Memory B cell (primary cell): Measurements from ENCODE around the gene SELPLG.
"Not testable (repeated sequence)": the region's sequence is repeated elsewhere in the genome, so short reads cannot be mapped to it uniquely, and the experiment has no call there.

ENCODE experiments used
- ATAC-seq: fragments of 150-1000 bp; cut with Tn5 transposase; 2 replicates; pipeline ENCODE4 v1.10.0; 2021; ENCODE audit warnings: low read depth, mild to moderate bottlenecking, moderate library complexity
- DNase-seq, 2 donors: peaks; one replicate each; pipeline ENCODE4 v3.0.0; 2022; ENCODE audit warnings: low spot score in 2 of 2
- H3K27ac Mint-ChIP-seq: one replicate; pipeline ENCODE4 v1.8.0; 2022; ENCODE audit warnings: mild to moderate bottlenecking, moderate library complexity, mixed read lengths
- H3K27me3 Mint-ChIP-seq: one replicate; pipeline ENCODE4 v1.8.0; 2022; ENCODE audit warnings: mixed read lengths
- H3K36me3 Mint-ChIP-seq: one replicate; pipeline ENCODE4 v1.8.0; 2022; ENCODE audit warnings: mild to moderate bottlenecking, mixed read lengths
- H3K4me1 Mint-ChIP-seq: one replicate; pipeline ENCODE4 v1.8.0; 2022; ENCODE audit warnings: mixed read lengths
- H3K4me3 Mint-ChIP-seq: one replicate; pipeline ENCODE4 v1.8.0; 2022; ENCODE audit warnings: mild to moderate bottlenecking, moderate library complexity, mixed read lengths
- H3K9me3 Mint-ChIP-seq: one replicate; pipeline ENCODE4 v1.8.0; 2022; ENCODE audit warnings: mixed read lengths

Gene SELPLG

DNA sequence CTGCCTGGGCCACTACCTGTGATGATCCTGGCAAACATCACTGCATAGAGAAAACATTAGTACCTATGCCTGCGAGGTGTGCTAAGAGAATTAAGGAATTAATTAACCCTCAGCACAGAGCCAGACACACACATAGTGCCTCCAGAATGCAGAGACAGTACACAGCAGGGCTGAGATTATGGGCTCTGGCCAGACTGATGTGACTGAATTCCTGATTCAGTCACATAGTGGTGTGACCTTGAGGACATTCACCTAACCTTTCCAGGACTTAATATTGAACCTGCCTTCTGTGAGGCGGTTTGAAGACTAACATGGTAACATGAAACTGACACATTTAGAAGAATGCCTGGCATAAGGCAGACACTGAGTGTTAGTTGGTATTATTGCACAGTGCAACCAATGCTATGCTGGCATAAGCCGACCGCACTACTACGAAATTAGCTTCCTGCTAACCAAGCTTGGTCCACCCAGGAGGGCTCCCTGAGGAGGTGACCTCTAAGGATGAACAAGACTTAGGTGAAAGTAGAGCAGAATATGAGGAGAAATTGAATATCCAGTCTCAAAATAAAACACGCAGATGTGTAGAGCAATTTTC lies 32.0 kb upstream of the SELPLG start:
- Mint-ChIP-seq H3K4me3 (no peak overlapping the region), H3K9me3 (no peaks in the 10 kb centered on the region), H3K4me1 (peaks cover 32% of the 10 kb centered on the region), H3K27me3 (no peaks in the 10 kb centered on the region), H3K36me3 (peaks cover 11% of the 10 kb centered on the region), H3K27ac (peak overlapping the region; percentile 4)
- DNase-seq (no peak), ATAC-seq (no peak)

- DNase-seq = peak; percentile 79 to 80
- peak; percentile 89 for ATAC-seq
- H3K4me3 Mint-ChIP-seq = peak overlapping the region; percentile 68
- no peaks in the 10 kb centered on the region for H3K27me3 Mint-ChIP-seq
- peaks cover 32% of the 10 kb centered on the region for H3K4me1 Mint-ChIP-seq
- peak overlapping the region; percentile 86 for H3K27ac Mint-ChIP-seq
- no peaks in the 10 kb centered on the region for H3K9me3 Mint-ChIP-seq
- peaks cover 10% of the 10 kb centered on the region for H3K36me3 Mint-ChIP-seq
These were observed 30.9 kb upstream of the SELPLG start for GRCh38 chr12:108664338-108665258.

- H3K4me3 Mint-ChIP-seq = peak overlapping the region; percentile 46
- peaks cover 32% of the 10 kb centered on the region for H3K4me1 Mint-ChIP-seq
- H3K27me3 Mint-ChIP-seq = no peaks in the 10 kb centered on the region
- no peaks in the 10 kb centered on the region for H3K9me3 Mint-ChIP-seq
- peak overlapping the region; percentile 86 for H3K27ac Mint-ChIP-seq
- H3K36me3 Mint-ChIP-seq = peaks cover 14% of the 10 kb centered on the region
- DNase-seq = no peak
- ATAC-seq = no peak
These were observed 29.8 kb upstream of the SELPLG start for GRCh38 chr12:108663324-108664015.

- not testable (repeated sequence) for H3K27ac Mint-ChIP-seq, DNase-seq, H3K27me3 Mint-ChIP-seq, H3K4me3 Mint-ChIP-seq, H3K9me3 Mint-ChIP-seq, ATAC-seq
- Mint-ChIP-seq H3K36me3 (peaks cover 31% of the 10 kb centered on the region), H3K4me1 (peaks cover 16% of the 10 kb centered on the region)
These were observed 24.4 kb upstream of the SELPLG start for GRCh38 chr12:108658115-108658514.

DNA sequence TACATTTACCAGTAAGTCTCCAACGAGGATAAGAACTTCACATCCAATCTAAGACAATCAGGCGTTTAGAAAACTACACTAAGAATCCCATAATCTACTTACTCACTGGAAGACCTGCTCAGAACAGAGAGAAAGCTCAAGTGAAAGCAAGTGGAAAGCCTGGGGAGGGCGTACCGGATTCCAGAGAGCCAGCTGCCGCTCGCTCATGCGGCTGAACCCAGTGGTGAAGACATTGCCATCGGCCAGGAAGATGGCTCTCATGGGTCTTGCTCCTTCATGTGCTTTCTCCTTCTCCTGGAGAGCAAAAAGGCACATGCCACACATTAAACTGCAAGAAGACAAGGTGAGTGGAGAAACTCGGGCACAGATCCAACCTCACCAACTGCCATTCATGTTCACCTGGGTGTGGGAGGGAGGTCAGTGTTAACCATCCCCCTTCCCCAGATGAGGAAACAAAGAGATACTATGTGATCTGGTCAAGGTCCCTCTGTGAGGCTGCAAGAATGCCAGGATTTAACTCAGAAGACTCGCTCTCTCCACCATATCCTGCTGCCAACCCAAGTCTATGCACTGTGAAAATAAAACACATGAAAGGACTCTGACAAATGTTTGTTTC lies 23.5 kb upstream of the SELPLG start:
- H3K4me3 Mint-ChIP-seq = no peak overlapping the region
- H3K27ac Mint-ChIP-seq = no peak overlapping the region
- H3K9me3 Mint-ChIP-seq = no peaks in the 10 kb centered on the region
- H3K27me3 Mint-ChIP-seq = no peaks in the 10 kb centered on the region
- H3K4me1 Mint-ChIP-seq = peaks cover 20% of the 10 kb centered on the region
- peaks cover 31% of the 10 kb centered on the region for H3K36me3 Mint-ChIP-seq
- DNase-seq = no peak
- no peak for ATAC-seq

GRCh38 chr12:108656247-108656646 lies 22.6 kb upstream of the SELPLG start:
- not testable (repeated sequence) for H3K9me3 Mint-ChIP-seq, H3K27me3 Mint-ChIP-seq, H3K4me3 Mint-ChIP-seq, ATAC-seq, H3K27ac Mint-ChIP-seq, DNase-seq
- H3K4me1 Mint-ChIP-seq = peaks cover 20% of the 10 kb centered on the region
- H3K36me3 Mint-ChIP-seq = peaks cover 29% of the 10 kb centered on the region

DNA sequence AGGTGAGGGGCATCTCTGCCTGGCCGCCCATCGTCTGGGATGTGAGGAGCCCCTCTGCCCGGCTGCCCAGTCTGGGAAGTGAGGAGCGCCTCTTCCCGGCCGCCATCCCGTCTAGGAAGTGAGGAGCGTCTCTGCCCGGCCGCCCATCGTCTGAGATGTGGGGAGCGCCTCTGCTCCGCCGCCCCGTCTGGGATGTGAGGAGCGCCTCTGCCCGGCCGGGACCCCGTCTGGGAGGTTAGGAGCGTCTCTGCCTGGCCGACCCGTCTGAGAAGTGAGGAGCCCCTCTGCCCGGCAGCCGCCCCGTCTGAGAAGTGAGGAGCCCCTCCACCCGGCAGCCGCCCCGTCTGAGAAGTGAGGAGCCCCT lies 22.1 kb upstream of the SELPLG start:
- H3K27me3 Mint-ChIP-seq, H3K27ac Mint-ChIP-seq, ATAC-seq, DNase-seq, H3K9me3 Mint-ChIP-seq, H3K4me3 Mint-ChIP-seq: not testable (repeated sequence)
- peaks cover 20% of the 10 kb centered on the region for H3K4me1 Mint-ChIP-seq
- peaks cover 31% of the 10 kb centered on the region for H3K36me3 Mint-ChIP-seq

GRCh38 chr12:108654622-108655021 lies 20.9 kb upstream of the SELPLG start:
- H3K27me3 Mint-ChIP-seq, H3K27ac Mint-ChIP-seq, H3K4me3 Mint-ChIP-seq, DNase-seq, H3K9me3 Mint-ChIP-seq, ATAC-seq: not testable (repeated sequence)
- peaks cover 22% of the 10 kb centered on the region for H3K4me1 Mint-ChIP-seq
- H3K36me3 Mint-ChIP-seq = peaks cover 33% of the 10 kb centered on the region

DNA sequence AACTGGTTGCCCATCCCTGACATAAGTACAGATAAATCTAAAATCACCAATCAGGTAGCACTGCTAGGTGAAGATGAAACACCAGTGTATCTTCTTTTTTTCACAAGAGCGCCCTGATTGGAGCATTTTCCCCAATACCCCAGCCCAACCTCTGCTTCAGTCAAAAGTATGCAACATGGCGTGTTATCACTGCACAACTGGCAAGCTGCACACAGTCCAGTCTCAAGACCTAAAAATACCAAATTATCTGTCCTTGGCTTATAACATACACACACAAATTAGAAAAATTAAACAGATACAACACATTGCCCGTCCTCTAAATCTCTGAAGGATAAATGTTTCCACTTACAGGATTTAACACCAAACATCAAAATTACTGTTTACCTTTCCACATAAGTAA lies 20.2 kb upstream of the SELPLG start:
- Mint-ChIP-seq H3K36me3 (peaks cover 37% of the 10 kb centered on the region), H3K4me1 (peaks cover 25% of the 10 kb centered on the region), H3K27me3 (no peaks in the 10 kb centered on the region), H3K9me3 (no peaks in the 10 kb centered on the region), H3K27ac (no peak overlapping the region), H3K4me3 (no peak overlapping the region)
- no peak for DNase-seq
- no peak for ATAC-seq

- peak overlapping the region; percentile 32 for H3K27ac Mint-ChIP-seq
- DNase-seq = no peak
- H3K9me3 Mint-ChIP-seq = no peaks in the 10 kb centered on the region
- ATAC-seq = no peak
- no peaks in the 10 kb centered on the region for H3K27me3 Mint-ChIP-seq
- peaks cover 25% of the 10 kb centered on the region for H3K4me1 Mint-ChIP-seq
- no peak overlapping the region for H3K4me3 Mint-ChIP-seq
- H3K36me3 Mint-ChIP-seq = peaks cover 33% of the 10 kb centered on the region
These were observed 19.4 kb upstream of the SELPLG start for GRCh38 chr12:108653082-108653516.

DNA sequence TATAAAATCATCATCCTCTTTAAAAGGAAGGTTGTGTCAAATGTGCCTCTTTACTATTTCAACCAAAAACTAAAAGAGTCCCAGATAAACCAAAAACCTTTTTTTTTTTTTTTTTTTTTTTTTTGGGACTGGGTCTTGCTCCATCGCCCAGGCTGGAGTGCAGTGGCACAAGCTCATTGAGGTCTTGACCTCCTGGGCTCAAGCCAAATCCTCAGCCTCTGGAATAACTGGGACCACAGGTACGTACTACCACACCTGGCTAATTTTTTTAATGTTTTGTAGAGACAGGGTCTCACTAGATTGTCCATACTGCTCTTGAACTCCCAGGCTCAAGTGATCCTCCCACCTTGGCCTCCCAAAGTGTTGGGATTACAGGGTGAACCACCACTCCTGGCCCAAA lies 16.4 kb upstream of the SELPLG start:
- Mint-ChIP-seq H3K4me1 (peaks cover 43% of the 10 kb centered on the region), H3K36me3 (peaks cover 28% of the 10 kb centered on the region), H3K4me3 (no peak overlapping the region), H3K9me3 (no peaks in the 10 kb centered on the region), H3K27ac (no peak overlapping the region), H3K27me3 (no peaks in the 10 kb centered on the region)
- no peak for ATAC-seq
- no peak for DNase-seq

GRCh38 chr12:108649669-108650068 lies 16.0 kb upstream of the SELPLG start:
- DNase-seq (no peak), ATAC-seq (no peak)
- Mint-ChIP-seq H3K4me3 (no peak overlapping the region), H3K36me3 (peaks cover 31% of the 10 kb centered on the region), H3K27me3 (no peaks in the 10 kb centered on the region), H3K9me3 (no peaks in the 10 kb centered on the region), H3K4me1 (peaks cover 43% of the 10 kb centered on the region), H3K27ac (peak overlapping the region; percentile 83)

- no peaks in the 10 kb centered on the region for H3K9me3 Mint-ChIP-seq
- ATAC-seq (no peak), DNase-seq (no peak)
- no peaks in the 10 kb centered on the region for H3K27me3 Mint-ChIP-seq
- H3K4me3 Mint-ChIP-seq = no peak overlapping the region
- H3K36me3 Mint-ChIP-seq = peaks cover 33% of the 10 kb centered on the region
- peaks cover 42% of the 10 kb centered on the region for H3K4me1 Mint-ChIP-seq
- H3K27ac Mint-ChIP-seq = peak overlapping the region; percentile 83
These were observed 15.4 kb upstream of the SELPLG start for GRCh38 chr12:108649126-108649525.

GRCh38 chr12:108648371-108648770 lies 14.7 kb upstream of the SELPLG start:
- DNase-seq = no peak
- Mint-ChIP-seq H3K36me3 (peaks cover 35% of the 10 kb centered on the region), H3K4me1 (peaks cover 38% of the 10 kb centered on the region), H3K9me3 (no peaks in the 10 kb centered on the region), H3K27ac (peak overlapping the region; percentile 62), H3K4me3 (no peak overlapping the region), H3K27me3 (no peaks in the 10 kb centered on the region)
- ATAC-seq = no peak
